Endothelial cell of umbilical vein (primary cell): ENCODE data around the gene ARL6IP4. TPM values are rescaled to one million over a fixed set of nuclear protein-coding genes. Genes with fewer than 3 reads are reported as not detected.

ENCODE experiments used
- BruUV-seq: library from RNA; stranded (reverse); fragments of 400-500 nt; replicated peaks from 2 replicates; lab custom pipeline; 2021; lab: Mats Ljungman, UMichigan
- CTCF ChIA-PET: fragments of 300-600, 350-600 bp; sonication (Branson Sonifier 250); formaldehyde crosslinking; loops from one replicate; lab custom pipeline; 2021; ENCODE audit warnings: antibody characterized with exemption, inconsistent platforms; lab: Charles Lee
- POLR2A ChIA-PET: fragments of 300-600, 350-600 bp; sonication (Branson Sonifier 250); formaldehyde crosslinking; loops from one replicate; lab custom pipeline; 2021; ENCODE audit warnings: antibody characterized with exemption, inconsistent platforms; lab: Charles Lee
- DNase-seq: peaks from one replicate; pipeline ENCODE4 v3.0.0-alpha.2; 2011; ENCODE audit warnings: low read depth, low spot score
- FAIRE-seq: peaks from 2 replicates; lab custom pipeline; 2011; peaks lifted over from hg19 to GRCh38; lab: Jason Lieb, UNC
- H2AFZ ChIP-seq: 2 replicates; pipeline ENCODE4 v1.6.0; 2012; ENCODE audit warnings: low read depth, low read length, control low read depth, inconsistent platforms
- H3K27ac ChIP-seq: 2 replicates; pipeline ENCODE4 v1.5.1; 2011; ENCODE audit warnings: low read depth, mild to moderate bottlenecking, control low read depth, low read length, moderate library complexity; ENCODE audit not compliant: insufficient read depth
- H3K27me3 ChIP-seq, 2 experiments: 2 replicates each; pipeline versions ENCODE4 v1.6.0 to v1.6.1; 2011; ENCODE audit warnings: low read length in 2 of 2, mixed read lengths in 1 of 2; ENCODE audit not compliant: control insufficient read depth in 2 of 2, insufficient read depth in 2 of 2
- H3K36me3 ChIP-seq, 2 experiments: 2 replicates in 1 of 2; 3 replicates in 1 of 2; pipeline ENCODE4 v1.5.1; 2011; ENCODE audit warnings: low read length in 2 of 2, mild to moderate bottlenecking in 1 of 2, moderate library complexity in 1 of 2; ENCODE audit not compliant: control insufficient read depth in 2 of 2, insufficient read depth in 2 of 2; ENCODE audit errors: extremely low read depth in 1 of 2
- H3K4me1 ChIP-seq: 3 replicates; pipeline ENCODE4 v1.5.1; 2011; ENCODE audit warnings: mild to moderate bottlenecking, low read length; ENCODE audit not compliant: control insufficient read depth, insufficient read depth; ENCODE audit errors: extremely low read depth
- H3K4me2 ChIP-seq: 2 replicates; pipeline ENCODE4 v1.6.1; 2011; ENCODE audit warnings: low read length, control low read depth, mixed read lengths; ENCODE audit not compliant: insufficient read depth
- H3K4me3 ChIP-seq, 3 experiments: fragments of 200-600 bp in 1 of 3; sonication (generic), shearing (Covaris generic) in 1 of 3; replicated peaks in 1 of 3; 2 replicates each; pipeline ENCODE4 v1.5.1; 2011 to 2016; ENCODE audit warnings: control low read depth in 3 of 3, low read length in 3 of 3, mild to moderate bottlenecking in 2 of 3, inconsistent platforms in 1 of 3, low read depth in 1 of 3, moderate library complexity in 1 of 3; ENCODE audit not compliant: insufficient read depth in 1 of 3
- H3K79me2 ChIP-seq: 2 replicates; pipeline ENCODE4 v1.6.0; 2012; ENCODE audit warnings: low read length, inconsistent platforms; ENCODE audit not compliant: control insufficient read depth, insufficient read depth
- H3K9ac ChIP-seq: replicated peaks from 2 replicates; pipeline ENCODE3; 2011; ENCODE audit warnings: low read length, control low read depth; ENCODE audit not compliant: insufficient read depth; ENCODE audit errors: extremely low read depth
- H3K9me1 ChIP-seq: replicated peaks from 3 replicates; pipeline ENCODE4 v1.6.0; 2011; ENCODE audit warnings: mild to moderate bottlenecking, low read length; ENCODE audit not compliant: control insufficient read depth, insufficient read depth; ENCODE audit errors: extremely low read depth
- H3K9me3 ChIP-seq: replicated peaks from 2 replicates; pipeline ENCODE4 v1.5.1; 2012; ENCODE audit warnings: low read length, inconsistent platforms; ENCODE audit not compliant: control insufficient read depth, insufficient read depth
- H4K20me1 ChIP-seq: replicated peaks from 2 replicates; pipeline ENCODE3; 2011; ENCODE audit warnings: mild to moderate bottlenecking, low read length; ENCODE audit not compliant: control insufficient read depth, insufficient read depth; ENCODE audit errors: extremely low read depth
- CTCF ChIP-seq, 2 donors: IDR thresholded peaks; 1 replicate in 1 of 2; 2 replicates in 1 of 2; pipeline ENCODE4 v1.5.1; 2011; ENCODE audit warnings: low read length in 2 of 2, mild to moderate bottlenecking in 2 of 2, moderate library complexity in 2 of 2, control low read depth in 1 of 2, inconsistent platforms in 1 of 2, low read depth in 1 of 2; ENCODE audit not compliant: insufficient read depth in 1 of 2; ENCODE audit errors: extremely low read depth in 1 of 2
- EZH2 ChIP-seq: IDR thresholded peaks from 2 replicates; pipeline ENCODE4 v1.6.1; 2012; ENCODE audit warnings: borderline replicate concordance, low read depth, mild to moderate bottlenecking, moderate library complexity, low read length, inconsistent platforms; ENCODE audit not compliant: severe bottlenecking
- FOS ChIP-seq: IDR thresholded peaks from 2 replicates; pipeline ENCODE4 v1.6.1; 2011; ENCODE audit warnings: mild to moderate bottlenecking, low read length, moderate library complexity, borderline replicate concordance; ENCODE audit not compliant: insufficient read depth
- GATA2 ChIP-seq: IDR thresholded peaks from 2 replicates; pipeline ENCODE4 v1.7.0; 2011; ENCODE audit warnings: low read depth, mild to moderate bottlenecking, moderate library complexity, mixed read lengths, low read length; ENCODE audit not compliant: insufficient read length, insufficient read depth
- JUN ChIP-seq: IDR thresholded peaks from 2 replicates; pipeline ENCODE4 v1.6.1; 2011; ENCODE audit warnings: borderline replicate concordance, low read depth; ENCODE audit not compliant: insufficient read length, insufficient read depth
- MAX ChIP-seq: IDR thresholded peaks from 2 replicates; pipeline ENCODE4 v1.6.1; 2011; ENCODE audit not compliant: insufficient read depth, insufficient read length
- MYC ChIP-seq: IDR thresholded peaks from one replicate; pipeline ENCODE4 v1.6.1; 2011; ENCODE audit warnings: mild to moderate bottlenecking, low read depth, low read length
- POLR2A ChIP-seq: IDR thresholded peaks from 2 replicates; pipeline ENCODE4 v1.6.1; 2012; ENCODE audit warnings: low read depth, mild to moderate bottlenecking, control low read depth, low read length
- POLR2AphosphoS5 ChIP-seq: IDR thresholded peaks from 2 replicates; pipeline ENCODE4 v1.6.1; 2012; ENCODE audit warnings: low read depth, mild to moderate bottlenecking, control low read depth, low read length, moderate library complexity; ENCODE audit not compliant: insufficient read depth
- dilution Hi-C: fragments of 300-500 bp; cut with MboI; formaldehyde crosslinking; loops from one replicate; pipeline ENCODE4 v1.15.0; 2019; ENCODE audit warnings: low sequenced_read_pairs; ENCODE audit not compliant: extremely low pct_ligation_motif_present
- intact Hi-C: fragments of 100-400 bp; cut with micrococcal nuclease; formaldehyde crosslinking; loops from one replicate; pipeline ENCODE4 v1.10.0; 2022
- polyA plus RNA-seq, 4 experiments: library from polyadenylated mRNA; depleted of rRNA in 3 of 4; stranded (reverse) in 3 of 4; unstranded in 1 of 4; fragments of >200 nt; gene quantifications; 2 replicates each; pipeline versions ENCODE4 v1.2.1 to v1.2.3, GENCODE V29; 2011 to 2012; ENCODE audit warnings: missing spikeins in 1 of 4
- total RNA-seq: library from RNA; stranded (reverse); gene quantifications from 2 replicates; pipeline ENCODE4 v1.2.3, GENCODE V29; 2021

The ARL6IP4 gene
- total and polyA plus RNA-seq, 2 donors (not counting 3 experiments of a cell fraction or from before 2014, with no cell fraction given): 193 to 226 TPM

- H2AFZ ChIP-seq: no peak overlapping the region
- intact Hi-C loops (no loop called here), dilution Hi-C loops (no loop called here)
- H3K36me3 ChIP-seq: peaks cover 0 to 8% of the 10 kb centered on the region in 2 experiments
- no peak overlapping the region for H3K27ac ChIP-seq
- ChIA-PET CTCF (interaction anchor here (0.6 to 2.9 kb wide), 2 partner anchors 17 to 255 kb away, joined by 3 to 21 read pairs; partner anchors contain the start of gene ABCB9), POLR2A (interaction anchor here (1.2 kb wide), 1 partner anchor 250 kb away, joined by 3 read pairs; the partner anchor contains the start of genes MPHOSPH9 and MTRFR)
- no peak overlapping the region for H3K4me2 ChIP-seq
- peaks cover 23% of the 10 kb centered on the region for H3K79me2 ChIP-seq
- no peaks in the 10 kb centered on the region for H3K27me3 ChIP-seq
- H3K4me3 ChIP-seq: no peak overlapping the region
- TF ChIP-seq CTCF (IDR thresholded peaks at IDR 0.05; ENCODE audit: extremely low read depth in 1 of 2, insufficient read depth in 1 of 2, low read depth in 1 of 2, low read length in 2 of 2): no peak
- TF ChIP-seq JUN: no peak
- no peak for TF ChIP-seq MYC
- no peak for TF ChIP-seq EZH2
- no peak for TF ChIP-seq MAX
- no peak for TF ChIP-seq POLR2A
- TF ChIP-seq POLR2AphosphoS5: no peak
- no peak for TF ChIP-seq FOS
- TF ChIP-seq GATA2: no peak
- DNase-seq: no peak
- no peaks in the 10 kb centered on the region for H3K9me1 ChIP-seq
- BruUV-seq: no TSS peak
- no peaks in the 10 kb centered on the region for H3K9me3 ChIP-seq
- H3K4me1 ChIP-seq: peaks cover 35% of the 10 kb centered on the region
- no peak for FAIRE-seq
- no peak overlapping the region for H3K9ac ChIP-seq
- H4K20me1 ChIP-seq: no peaks in the 10 kb centered on the region
These were observed 2.7 kb downstream of the ARL6IP4 start for GRCh38 chr12:122982963-122983788.
